GM10847 (cell line): ENCODE results near the gene SUN1.

ENCODE experiments used
- POLR2A ChIP-seq: IDR thresholded peaks from 2 replicates; pipeline ENCODE4 v1.6.1; 2011; ENCODE audit not compliant: insufficient read length; ENCODE audit errors: extremely low read depth

The SUN1 gene

GRCh38 chr7:877312-878232 lies 45.3 kb downstream of the SUN1 start:
- TF ChIP-seq POLR2A: no peak

GRCh38 chr7:879093-879492 lies 46.8 kb downstream of the SUN1 start:
- no peak for TF ChIP-seq POLR2A

GRCh38 chr7:879706-880105 lies 47.4 kb downstream of the SUN1 start:
- TF ChIP-seq POLR2A: no peak

DNA sequence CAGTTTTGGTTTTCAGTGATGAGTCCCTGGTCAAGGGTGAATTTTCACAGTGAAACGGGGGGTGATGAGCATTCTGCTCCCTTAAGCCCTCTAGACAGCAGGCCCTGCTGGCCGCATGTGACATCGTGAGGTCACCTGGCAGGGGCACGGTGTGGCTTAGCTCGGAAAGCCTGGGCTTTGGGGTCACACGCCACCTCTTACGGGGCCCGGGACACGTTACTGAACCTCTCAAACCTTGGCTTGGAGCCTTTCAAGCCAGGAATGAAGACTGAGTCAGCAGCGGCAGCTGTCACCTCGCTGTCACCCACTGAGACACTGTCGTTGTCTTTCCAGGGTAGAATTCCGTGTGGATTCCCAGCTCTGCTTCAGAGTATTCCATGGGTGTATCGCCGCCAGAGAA lies 48.2 kb downstream of the SUN1 start:
- TF ChIP-seq POLR2A: no peak

DNA sequence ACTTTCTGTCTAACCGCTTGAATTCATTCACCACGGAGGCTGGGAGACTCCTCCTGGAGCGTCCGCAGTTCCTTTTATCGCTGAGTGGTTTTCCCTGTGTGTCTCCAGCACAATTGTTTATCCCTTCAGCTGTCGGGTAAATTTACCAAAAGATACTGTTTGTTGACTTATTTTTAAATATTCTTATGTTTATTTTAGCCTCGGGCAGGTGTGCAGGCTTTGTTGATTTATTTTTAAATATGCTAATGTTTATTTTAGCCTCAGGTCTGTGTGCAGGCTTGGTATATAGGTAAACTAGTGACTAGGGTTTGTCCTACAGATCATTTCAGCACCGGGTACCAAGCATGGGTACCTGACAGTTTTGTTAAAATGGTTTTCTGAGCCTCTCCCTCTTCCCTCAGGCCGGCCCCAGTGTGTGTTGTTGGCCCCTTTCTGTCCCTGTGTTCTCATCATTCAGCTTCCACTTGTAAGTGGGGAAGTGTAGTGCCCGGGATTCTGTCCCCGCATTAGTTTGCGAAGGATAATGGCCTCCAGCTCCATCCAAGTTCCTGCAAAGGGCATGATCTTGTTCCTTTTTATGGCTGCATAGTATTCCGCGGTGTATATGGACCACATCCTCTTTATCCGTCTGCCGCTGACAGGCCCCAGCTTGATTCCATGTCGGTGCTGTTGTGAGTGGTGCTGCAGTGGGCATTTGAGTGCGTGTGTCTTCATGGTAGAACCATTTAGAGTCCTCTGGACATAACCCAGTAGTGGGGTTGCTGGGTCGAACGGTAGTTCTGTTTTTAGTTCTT lies 49.4 kb downstream of the SUN1 start:
- no peak for TF ChIP-seq POLR2A

GRCh38 chr7:882336-883035 lies 50.2 kb downstream of the SUN1 start:
- TF ChIP-seq POLR2A: no peak

- TF ChIP-seq POLR2A: no peak
Observed at GRCh38 chr7:883055-884021, 51.1 kb downstream of the SUN1 start.

DNA sequence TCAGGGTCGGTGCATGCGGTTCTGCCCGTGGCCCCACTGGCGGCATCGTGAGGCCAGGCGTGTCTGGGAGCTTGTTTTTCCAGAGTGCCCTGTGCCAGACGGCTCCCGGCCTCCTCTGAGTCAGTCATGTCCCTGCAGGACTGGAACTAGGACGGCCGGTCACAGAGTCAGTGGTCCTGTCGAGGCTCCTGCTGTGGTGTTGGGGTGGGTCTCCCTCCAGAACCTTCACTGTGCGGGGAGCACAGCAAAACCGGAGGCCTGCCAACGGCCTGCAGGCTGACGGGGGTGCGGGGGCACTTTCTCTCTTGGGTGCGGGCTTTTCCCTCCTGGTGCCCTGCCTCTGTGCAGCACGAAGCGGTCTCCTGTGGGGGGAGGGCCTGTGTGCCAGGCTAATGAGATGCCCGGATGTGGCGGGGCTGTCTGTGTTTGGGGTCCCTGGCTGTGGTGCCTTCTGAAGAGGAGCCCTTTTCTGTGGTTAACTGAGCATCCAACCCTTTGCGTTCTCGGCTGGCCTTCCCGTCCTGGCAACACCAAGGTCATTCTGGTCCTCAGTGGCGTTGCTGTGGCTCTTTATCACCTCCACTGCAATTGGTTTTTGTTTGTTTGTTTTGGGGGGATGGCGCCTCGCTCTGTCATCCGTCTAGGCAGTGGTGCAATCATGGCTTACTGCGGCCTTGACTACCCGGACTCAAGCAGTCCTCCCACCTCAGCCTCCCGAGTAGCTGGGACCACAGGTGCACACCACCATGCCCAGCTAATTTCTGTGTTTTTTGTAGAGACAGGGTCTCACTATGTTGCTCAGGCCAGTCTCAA lies 52.1 kb downstream of the SUN1 start:
- no peak for TF ChIP-seq POLR2A

GRCh38 chr7:885261-885892 lies 53.1 kb downstream of the SUN1 start:
- TF ChIP-seq POLR2A: no peak

DNA sequence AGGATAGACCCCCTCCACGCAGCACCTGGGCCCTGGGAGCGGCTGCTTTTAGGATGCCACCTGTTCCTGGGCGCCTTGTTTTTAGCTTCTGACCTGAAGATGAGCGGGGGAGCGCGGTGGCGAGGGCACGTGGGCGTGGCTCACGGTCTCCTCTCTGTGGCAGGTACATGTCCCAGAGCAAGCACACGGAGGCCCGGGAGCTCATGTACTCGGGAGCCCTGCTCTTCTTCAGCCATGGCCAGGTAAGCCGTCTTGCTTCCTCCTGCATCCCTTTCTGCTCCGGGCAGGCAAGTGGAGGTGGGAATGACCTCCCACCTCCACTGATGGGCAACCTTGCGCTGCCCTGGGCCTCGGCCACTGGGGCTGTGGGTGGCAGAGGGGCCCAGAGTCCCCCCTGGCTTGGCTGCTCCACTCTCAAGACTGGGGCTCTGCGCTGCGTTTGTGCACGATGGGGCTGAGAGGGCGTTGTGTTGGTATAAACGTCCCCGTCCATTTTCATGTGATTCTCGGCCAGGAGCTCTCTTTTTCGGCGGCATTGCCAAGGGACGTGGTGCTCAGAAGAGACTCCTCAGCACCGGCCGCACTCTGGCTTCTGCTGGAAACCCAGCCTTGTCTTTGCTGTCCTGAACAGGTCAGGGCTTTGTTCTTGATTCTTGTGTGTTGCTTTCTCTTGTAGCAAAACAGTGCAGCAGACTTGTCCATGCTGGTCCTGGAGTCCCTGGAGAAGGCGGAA lies 53.8 kb downstream of the SUN1 start:
- no peak for TF ChIP-seq POLR2A

- no peak for TF ChIP-seq POLR2A
Observed at GRCh38 chr7:886626-887487, 54.6 kb downstream of the SUN1 start.

- TF ChIP-seq POLR2A: no peak
Observed at GRCh38 chr7:887488-887820, 55.2 kb downstream of the SUN1 start.
